GM23338 (cell line): Measurements from ENCODE around the gene PRKAR1B.

Experiments used
- CREB1 ChIP-seq: fragments of 250-450 bp; sonication (Bioruptor Pico); IDR thresholded peaks from 2 replicates; pipeline ENCODE4 v1.5.0; 2020; ENCODE audit warnings: low read depth, mild to moderate bottlenecking, moderate library complexity
- CTCF ChIP-seq, 2 experiments: fragments of 200-600 bp in 1 of 2; sonication (generic) in 1 of 2; conservative IDR thresholded peaks; 2 replicates each; pipeline versions ENCODE4 v1.5.1 to v1.6.1; 2016 to 2017; ENCODE audit warnings: antibody characterized with exemption in 2 of 2, low read depth in 2 of 2, mild to moderate bottlenecking in 2 of 2, moderate library complexity in 1 of 2
- EZH2 ChIP-seq: fragments of 200-600 bp; sonication (generic); IDR thresholded peaks from one replicate; pipeline ENCODE4 v1.8.0; 2017; ENCODE audit warnings: antibody characterized with exemption, mild to moderate bottlenecking, low read depth; ENCODE audit not compliant: unreplicated experiment
- POLR2AphosphoS5 ChIP-seq: IDR thresholded peaks from 2 replicates; pipeline ENCODE4 v1.6.1; 2016; ENCODE audit warnings: antibody characterized with exemption, low read depth

- TF ChIP-seq CTCF (conservative IDR thresholded peaks at IDR 0.05; ENCODE audit: low read depth in 2 of 2) = no peak
- TF ChIP-seq CREB1 (CRISPR knock-in tag) = no peak
- no peak for TF ChIP-seq POLR2AphosphoS5
- no peak for TF ChIP-seq EZH2
Observed at GRCh38 chr7:533266-533665, 193.8 kb downstream of the PRKAR1B start.
